ENCODE measurements around the gene CPNE9. TPM values are rescaled to one million over a fixed set of nuclear protein-coding genes. Genes with fewer than 3 reads are reported as not detected.

Gene CPNE9
- total and polyA plus RNA-seq, 2 of the 8 experiments (the other 6 are each of a cell fraction or from before 2014, with no cell fraction given), result 4.8 to 6.0 TPM

DNA sequence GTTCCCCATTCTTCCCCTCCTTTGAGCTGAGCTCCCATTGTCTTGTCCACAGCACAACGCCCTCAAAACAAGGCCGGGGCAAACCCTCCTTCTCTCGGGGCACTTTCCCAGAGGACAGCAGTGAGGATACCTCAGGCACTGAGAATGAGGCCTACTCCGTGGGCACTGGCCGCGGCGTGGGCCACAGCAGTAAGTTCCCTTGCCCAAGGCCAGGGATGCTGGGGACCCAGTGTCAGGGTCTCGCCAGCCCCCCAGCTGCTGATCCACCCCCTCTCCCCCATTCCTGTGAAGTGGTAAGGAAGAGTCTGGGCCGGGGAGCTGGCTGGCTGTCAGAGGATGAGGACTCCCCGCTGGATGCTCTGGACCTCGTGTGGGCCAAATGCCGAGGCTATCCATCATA is 41.9 kb downstream of the CPNE9 start (continued):
- no peak for TF ChIP-seq CHD2 (IDR thresholded peaks at IDR 0.05; ENCODE audit: low read length)
- TF ChIP-seq GTF2F1 (IDR thresholded peaks at IDR 0.05; ENCODE audit: borderline replicate concordance, low read depth, low read length), result no peak
- TF ChIP-seq JUN (IDR thresholded peaks at IDR 0.05; ENCODE audit: low read depth, low read length), result no peak
- TF ChIP-seq, protein P1, sequence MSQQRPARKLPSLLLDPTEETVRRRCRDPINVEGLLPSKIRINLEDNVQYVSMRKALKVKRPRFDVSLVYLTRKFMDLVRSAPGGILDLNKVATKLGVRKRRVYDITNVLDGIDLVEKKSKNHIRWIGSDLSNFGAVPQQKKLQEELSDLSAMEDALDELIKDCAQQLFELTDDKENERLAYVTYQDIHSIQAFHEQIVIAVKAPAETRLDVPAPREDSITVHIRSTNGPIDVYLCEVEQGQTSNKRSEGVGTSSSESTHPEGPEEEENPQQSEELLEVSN (IDR thresholded peaks at IDR 0.05), result no peak
- TF ChIP-seq CREB1 (IDR thresholded peaks at IDR 0.05), result no peak
